ENCODE results near the gene LDOC1.
A peak's percentile ranks its signal among the peaks of the same experiment; 100 is the strongest.
"Not testable (repeated sequence)": the region's sequence is repeated elsewhere in the genome, so short reads cannot be mapped to it uniquely, and the experiment has no call there.

LDOC1 gene

DNA sequence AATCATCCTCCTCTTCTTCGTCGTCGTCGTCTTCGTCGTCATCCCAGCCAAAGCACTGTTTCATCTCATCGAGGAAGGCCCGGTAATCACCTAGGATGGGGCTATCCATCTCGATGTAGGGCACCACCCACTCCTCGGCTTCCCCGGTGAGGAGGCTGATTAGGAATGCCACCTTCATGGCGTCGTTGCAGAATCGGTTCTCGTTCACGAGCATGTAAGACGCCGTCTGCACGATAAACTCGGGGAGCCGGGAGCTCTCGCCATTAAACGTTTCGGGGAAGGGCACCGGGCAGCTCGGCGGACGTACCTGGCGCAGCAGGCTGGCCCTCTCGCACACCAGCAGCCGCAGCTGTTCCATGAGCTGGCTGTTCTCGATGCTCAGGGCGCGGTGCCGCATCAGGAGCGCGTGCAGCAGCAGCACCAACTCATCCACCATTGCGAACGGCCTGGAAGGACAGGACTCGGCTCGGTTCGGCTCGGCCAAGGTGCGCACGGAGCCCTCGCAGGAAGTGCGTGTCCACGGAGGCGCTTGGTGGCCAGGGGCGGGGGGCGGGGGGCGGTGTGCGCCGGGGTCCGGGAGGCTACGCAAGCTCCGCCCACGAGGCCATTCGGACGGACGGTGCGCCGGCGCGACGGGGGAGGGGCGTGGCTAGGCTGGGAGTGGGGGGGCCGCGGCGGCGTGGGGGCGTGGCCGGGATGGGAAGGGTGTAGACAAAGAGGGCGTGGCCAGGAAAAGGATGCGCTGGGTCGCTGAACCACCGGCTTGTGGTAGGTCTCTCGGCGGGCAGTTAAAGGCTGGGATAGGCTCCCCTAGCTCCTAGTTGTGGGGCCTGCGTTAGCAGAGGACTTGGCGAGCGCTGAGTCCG is at the start of gene LDOC1:
TSS of gene LDOC1 (minus strand) at position 544 of the 866 bp plus-strand sequence. CDS start at position 436, 108 bp downstream.
- DNase-seq (ENCODE audit: low spot score) = peak; percentile 91

DNA sequence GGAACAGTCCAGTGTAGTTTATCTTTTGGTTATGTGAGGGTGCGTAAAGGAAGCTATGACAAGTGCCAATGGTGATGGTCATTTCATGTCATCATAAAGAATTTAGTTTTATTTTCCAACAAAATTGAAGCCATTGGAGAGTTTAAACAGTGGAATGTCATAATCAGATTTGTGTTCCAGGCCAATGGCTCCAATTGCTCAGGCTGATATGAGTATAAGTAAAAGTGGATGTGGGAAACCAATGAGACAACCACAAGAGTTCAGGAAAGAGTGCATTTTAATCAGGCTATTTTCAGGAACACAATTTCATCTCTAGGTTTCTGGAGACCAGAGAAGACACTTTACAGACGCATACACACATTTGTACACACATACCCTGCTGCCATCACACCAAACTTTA is 44.7 kb upstream of the LDOC1 start:
- DNase-seq (ENCODE audit: low spot score) = no peak

DNA sequence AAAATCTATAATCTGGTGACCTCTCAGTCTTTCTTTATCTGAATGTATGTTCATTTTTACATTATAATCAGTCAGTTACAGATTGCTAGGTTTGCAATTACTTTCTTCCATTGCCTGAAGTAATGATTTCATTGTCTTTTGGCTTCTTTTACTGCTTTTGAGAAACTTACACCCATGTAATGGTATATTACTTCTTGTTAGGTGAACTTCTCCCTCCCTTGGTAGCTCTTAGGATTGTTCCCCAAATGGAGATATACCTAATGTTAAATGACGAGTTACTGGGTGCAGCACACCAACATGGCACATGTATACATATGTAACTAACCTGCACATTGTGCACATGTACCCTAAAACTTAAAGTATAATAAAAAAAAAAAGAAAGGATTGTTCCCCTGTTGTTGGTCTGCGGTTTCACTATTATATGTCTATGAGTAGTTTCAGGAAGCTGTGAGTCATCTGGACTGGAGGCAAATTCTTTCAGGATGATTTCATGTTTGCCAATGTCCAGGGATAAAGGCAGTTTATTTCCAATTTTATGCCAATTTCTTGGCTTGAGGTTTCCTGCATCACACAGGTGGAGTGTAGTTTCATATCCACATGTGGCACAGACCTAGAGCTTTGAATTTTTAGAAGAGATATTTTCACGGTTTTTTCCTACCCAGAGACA is 43.5 kb upstream of the LDOC1 start:
- no peak for DNase-seq (ENCODE audit: low spot score)

GRCh38 chrX:141214196-141214595 is 37.3 kb upstream of the LDOC1 start:
- DNase-seq (ENCODE audit: low spot score) = no peak

DNA sequence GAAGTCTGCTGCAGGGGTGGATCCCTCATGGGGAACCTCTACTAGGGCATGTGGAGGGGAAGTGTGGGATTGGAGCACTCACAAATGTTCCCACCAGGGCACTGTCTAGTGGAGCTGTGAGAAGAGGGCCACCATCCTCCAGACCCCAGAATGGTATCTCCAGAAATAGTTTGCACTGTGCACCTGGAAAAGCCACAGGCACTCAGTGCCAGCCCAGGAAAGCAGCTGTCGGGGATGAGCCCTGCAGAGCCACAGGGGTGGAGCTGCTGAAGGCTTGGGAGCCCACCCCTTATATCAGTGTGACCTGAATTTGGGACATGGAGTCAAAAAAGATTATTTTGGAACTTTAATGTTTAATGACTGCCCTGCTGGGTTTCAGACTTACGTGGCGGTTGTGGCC is 25.0 kb upstream of the LDOC1 start:
- DNase-seq (ENCODE audit: low spot score) = no peak

- DNase-seq (ENCODE audit: low spot score) = not testable (repeated sequence)
Measured at GRCh38 chrX:141188573-141188972, 11.6 kb upstream of the LDOC1 start.

- DNase-seq (ENCODE audit: low spot score) = no peak
Measured at GRCh38 chrX:141185366-141185765, 8.4 kb upstream of the LDOC1 start.

DNA sequence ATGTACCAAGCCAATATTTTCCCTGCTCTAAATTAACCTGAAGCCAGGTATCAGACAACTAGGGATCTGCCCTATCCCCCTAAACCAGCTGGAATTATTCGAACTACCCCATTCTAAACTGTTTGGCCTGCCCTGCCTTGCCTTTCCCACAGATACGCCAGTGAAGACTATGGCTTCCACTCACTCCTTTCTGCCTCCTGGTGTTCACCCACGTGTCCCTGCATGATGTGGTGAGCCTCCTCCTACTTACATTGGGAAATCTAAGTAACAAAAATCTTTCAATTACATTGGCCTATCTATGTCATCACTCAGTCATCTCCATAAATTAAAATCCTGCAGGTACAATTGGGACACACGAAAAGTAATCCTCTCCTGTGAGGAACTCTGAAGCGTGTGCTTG is 6.1 kb upstream of the LDOC1 start:
- no peak for DNase-seq (ENCODE audit: low spot score)

GRCh38 chrX:141180851-141181250 is 3.9 kb upstream of the LDOC1 start:
- DNase-seq (ENCODE audit: low spot score) = no peak

GRCh38 chrX:141175786-141176185 is 1.1 kb downstream of the LDOC1 start:
- DNase-seq (ENCODE audit: low spot score) = no peak

DNA sequence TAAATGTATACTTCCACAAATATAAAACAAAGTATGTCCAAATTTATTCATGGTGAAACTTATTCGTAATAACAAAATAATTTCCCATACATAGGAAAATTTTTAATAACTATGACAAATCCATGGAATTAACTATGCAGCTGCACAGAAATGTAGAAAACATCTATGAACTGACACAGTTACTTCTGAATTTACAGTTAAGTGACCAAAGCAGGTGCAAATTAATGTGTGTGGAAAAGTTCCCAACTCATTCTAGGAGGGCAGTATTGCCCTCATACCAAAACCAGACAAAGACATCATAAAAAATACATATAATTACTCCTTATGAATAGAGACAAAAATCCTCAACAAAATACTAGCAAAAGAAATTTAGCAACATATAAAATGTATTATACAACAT is 12.5 kb downstream of the LDOC1 start:
- DNase-seq (ENCODE audit: low spot score) = no peak

- no peak for DNase-seq (ENCODE audit: low spot score)
Measured at GRCh38 chrX:141158084-141158483, 18.8 kb downstream of the LDOC1 start.

DNA sequence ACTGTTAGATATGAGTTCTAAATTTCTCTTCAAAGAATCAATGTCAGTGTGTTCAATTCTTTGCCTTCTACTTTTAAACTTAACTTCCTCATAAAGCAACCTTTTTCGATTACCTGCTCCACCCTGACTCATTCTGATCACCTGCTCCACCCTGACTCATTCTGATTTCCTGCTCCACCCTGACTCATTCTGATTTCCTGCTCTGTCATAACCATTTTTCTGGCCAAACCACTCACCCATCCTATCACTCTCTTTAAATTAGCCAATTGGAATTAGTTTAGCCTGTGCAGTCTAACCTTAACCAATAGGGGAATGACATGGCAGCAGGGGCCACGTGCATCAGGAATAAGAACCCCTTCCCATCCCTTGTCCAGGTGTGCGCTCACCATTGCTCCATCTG is 21.7 kb downstream of the LDOC1 start:
- not testable (repeated sequence) for DNase-seq (ENCODE audit: low spot score)

GRCh38 chrX:141142946-141143345 is 34.0 kb downstream of the LDOC1 start:
- DNase-seq (ENCODE audit: low spot score) = no peak

DNA sequence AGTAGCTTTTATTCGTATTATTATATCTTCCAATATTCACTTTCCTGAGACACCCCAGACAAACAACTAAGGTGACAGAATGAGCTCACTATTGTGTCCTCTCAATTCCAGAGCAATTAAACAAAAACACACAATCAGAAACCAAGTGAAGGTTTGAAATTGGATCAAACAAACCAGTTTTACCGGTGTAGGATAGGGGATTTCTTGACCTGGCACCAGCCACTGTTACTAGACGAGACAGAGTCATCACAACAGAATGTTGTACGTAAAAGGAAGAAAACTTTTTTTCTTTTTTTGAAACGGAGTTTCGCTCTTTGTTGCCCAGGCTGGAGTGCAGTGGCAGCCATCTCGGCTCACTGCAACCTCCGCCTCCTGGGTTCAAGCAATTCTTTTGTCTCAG is 43.7 kb downstream of the LDOC1 start:
- DNase-seq (ENCODE audit: low spot score) = no peak

- DNase-seq (ENCODE audit: low spot score) = no peak
Measured at GRCh38 chrX:141127146-141127545, 49.8 kb downstream of the LDOC1 start.
